A673 (cell line): ENCODE data around the gene DHRS9. TPM values are rescaled to one million over a fixed set of nuclear protein-coding genes. Genes with fewer than 3 reads are reported as not detected.

Experiments
- BruUV-seq: library from RNA; stranded (reverse); fragments of 400-500 nt; replicated peaks from 2 replicates; lab custom pipeline; 2021; lab: Mats Ljungman, UMichigan
- CTCF ChIA-PET: fragments of 300-600 bp; sonication (Branson Sonifier 250); formaldehyde crosslinking; loops from one replicate; lab custom pipeline; 2022; ENCODE audit warnings: antibody characterized with exemption; lab: Charles Lee
- POLR2A ChIA-PET: fragments of 300-600 bp; sonication (Branson Sonifier 250); formaldehyde crosslinking; loops from one replicate; lab custom pipeline; 2022; ENCODE audit warnings: antibody characterized with exemption; ENCODE audit not compliant: low non-redundant PET; lab: Charles Lee
- DNase-seq: peaks from one replicate; pipeline ENCODE4 v3.0.0-alpha.2; 2015; ENCODE audit warnings: low spot score
- H3K27ac ChIP-seq: fragments of 200-600 bp; sonication (generic); 2 replicates; pipeline ENCODE4 v1.5.1; 2016; ENCODE audit warnings: mixed run types, low read depth, mild to moderate bottlenecking, mixed read lengths, antibody characterized with exemption, low read length; ENCODE audit not compliant: poor library complexity, severe bottlenecking
- H3K27me3 ChIP-seq: fragments of 200-600 bp; sonication (generic); replicated peaks from 2 replicates; pipeline ENCODE4 v1.6.1; 2017; ENCODE audit warnings: mixed run types, low read depth, mild to moderate bottlenecking, mixed read lengths, antibody characterized with exemption, low read length; ENCODE audit not compliant: insufficient read depth, poor library complexity
- H3K36me3 ChIP-seq: fragments of 200-600 bp; sonication (generic); 2 replicates; pipeline ENCODE4 v1.6.1; 2016; ENCODE audit warnings: mixed run types, mild to moderate bottlenecking, mixed read lengths, antibody characterized with exemption, low read length; ENCODE audit not compliant: insufficient read depth, poor library complexity, severe bottlenecking
- H3K4me1 ChIP-seq: fragments of 200-600 bp; sonication (generic); 2 replicates; pipeline ENCODE4 v1.6.1; 2017; ENCODE audit warnings: mixed run types, mild to moderate bottlenecking, mixed read lengths, antibody characterized with exemption, low read length; ENCODE audit not compliant: insufficient read depth, poor library complexity, severe bottlenecking
- H3K4me3 ChIP-seq: fragments of 200-600 bp; sonication (generic); 2 replicates; pipeline ENCODE4 v1.5.1; 2016; ENCODE audit warnings: low read depth, mixed run types, mild to moderate bottlenecking, mixed read lengths, low read length; ENCODE audit not compliant: poor library complexity, severe bottlenecking
- H3K9me3 ChIP-seq: fragments of 200-600 bp; sonication (generic); 2 replicates; pipeline ENCODE4 v1.6.1; 2016; ENCODE audit warnings: mixed run types, low read depth, mild to moderate bottlenecking, mixed read lengths, antibody characterized with exemption, low read length; ENCODE audit not compliant: poor library complexity, severe bottlenecking
- CTCF ChIP-seq: fragments of 300-800, 200-600 bp; sonication (generic); conservative IDR thresholded peaks from 2 replicates; pipeline ENCODE4 v1.5.1; 2017; ENCODE audit warnings: low read depth, mild to moderate bottlenecking, antibody characterized with exemption, low read length, moderate library complexity, mixed read lengths
- EZH2 ChIP-seq: fragments of 200-600 bp; sonication (generic); IDR thresholded peaks from 2 replicates; pipeline ENCODE4 v1.6.1; 2017; ENCODE audit warnings: borderline replicate concordance, low read depth, mild to moderate bottlenecking, mixed read lengths, antibody characterized with exemption, low read length; ENCODE audit not compliant: poor library complexity, severe bottlenecking
- intact Hi-C: fragments of 100-400 bp; cut with micrococcal nuclease; formaldehyde crosslinking; loops from one replicate; pipeline ENCODE4 v1.10.0; 2022; ENCODE audit not compliant: unreplicated experiment
- total RNA-seq: library from RNA; stranded (reverse); gene quantifications from 2 replicates; pipeline ENCODE4 v1.2.3, GENCODE V29; 2021

Gene DHRS9
- total RNA-seq, 1 experiment from 2014 or later, result not detected

GRCh38 chr2:169036736-169037440 lies 32.5 kb upstream of the DHRS9 start:
- CTCF ChIA-PET, result no interaction called here
- H3K4me3 ChIP-seq, result no peak overlapping the region
- no peak for TF ChIP-seq CTCF
- no peak for TF ChIP-seq EZH2
- POLR2A ChIA-PET, result no interaction called here
- intact Hi-C loops, result no loop called here
- H3K9me3 ChIP-seq, result no peaks in the 10 kb centered on the region
- no peak overlapping the region for H3K27ac ChIP-seq
- no peaks in the 10 kb centered on the region for H3K4me1 ChIP-seq
- DNase-seq, result no peak
- H3K36me3 ChIP-seq, result no peaks in the 10 kb centered on the region
- BruUV-seq, result no TSS peak
- no peaks in the 10 kb centered on the region for H3K27me3 ChIP-seq

GRCh38 chr2:169038338-169038757 lies 31.0 kb upstream of the DHRS9 start:
- TF ChIP-seq EZH2, result no peak
- intact Hi-C loops, result no loop called here
- Histone ChIP-seq H3K9me3 (no peaks in the 10 kb centered on the region), H3K27ac (no peak overlapping the region), H3K36me3 (no peaks in the 10 kb centered on the region), H3K4me3 (no peak overlapping the region), H3K4me1 (no peaks in the 10 kb centered on the region), H3K27me3 (no peaks in the 10 kb centered on the region)
- ChIA-PET POLR2A (no interaction called here), CTCF (no interaction called here)
- DNase-seq, result peak; percentile 3
- no TSS peak for BruUV-seq

GRCh38 chr2:169039702-169040101 lies 29.7 kb upstream of the DHRS9 start:
- ChIA-PET POLR2A (no interaction called here), CTCF (no interaction called here)
- no peaks in the 10 kb centered on the region for H3K4me1 ChIP-seq
- intact Hi-C loops, result no loop called here
- no TSS peak for BruUV-seq
- no peaks in the 10 kb centered on the region for H3K9me3 ChIP-seq
- DNase-seq, result no peak
- H3K36me3 ChIP-seq, result no peaks in the 10 kb centered on the region
- H3K4me3 ChIP-seq, result no peak overlapping the region
- H3K27ac ChIP-seq, result no peak overlapping the region
- H3K27me3 ChIP-seq, result no peaks in the 10 kb centered on the region
- no peak for TF ChIP-seq CTCF

- H3K27ac ChIP-seq, result no peak overlapping the region
- no peaks in the 10 kb centered on the region for H3K36me3 ChIP-seq
- H3K4me3 ChIP-seq, result no peak overlapping the region
- CTCF ChIA-PET, result no interaction called here
- POLR2A ChIA-PET, result interaction anchor here (0.7 kb wide), 1 partner anchor 11 kb away, joined by 3 read pairs; no protein-coding TSS in a partner anchor
- no peak for DNase-seq
- H3K4me1 ChIP-seq, result no peaks in the 10 kb centered on the region
- H3K27me3 ChIP-seq, result no peaks in the 10 kb centered on the region
- no peaks in the 10 kb centered on the region for H3K9me3 ChIP-seq
- intact Hi-C loops, result no loop called here
- no TSS peak for BruUV-seq
- TF ChIP-seq EZH2 (no peak), CTCF (no peak)
These were observed 27.8 kb upstream of the DHRS9 start for GRCh38 chr2:169041594-169041993.
